ENCODE data around the gene BANK1. TPM values are rescaled to one million over a fixed set of nuclear protein-coding genes. Genes with fewer than 3 reads are reported as not detected.

Gene BANK1
- polyA plus RNA-seq, 1 of the 3 experiments (the other 2 are of a cell fraction), result not detected

DNA sequence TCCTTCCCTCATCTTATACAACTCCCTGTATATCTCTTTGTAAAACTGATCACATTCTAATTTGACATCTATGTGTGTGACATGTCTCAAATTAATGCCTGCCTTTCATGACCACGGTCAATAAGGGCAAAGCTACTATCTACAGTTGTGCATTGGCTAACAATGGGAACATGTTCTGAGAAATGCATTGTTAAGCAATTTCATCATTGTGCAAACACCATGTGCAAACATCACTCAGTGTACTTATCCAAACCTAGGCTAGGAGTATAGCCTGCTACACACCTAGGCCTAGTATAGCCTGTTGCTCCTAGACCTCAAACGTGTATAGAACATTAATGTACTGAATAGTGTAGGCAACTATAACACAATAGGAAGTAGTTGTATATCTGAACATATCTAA lies 95.0 kb downstream of the BANK1 start:
- H3K9me2 ChIP-seq, result no peaks in the 10 kb centered on the region
- no peak overlapping the region for H3K4me2 ChIP-seq
- H3F3A ChIP-seq (replicated peaks; ENCODE audit: insufficient read depth), result no peaks in the 10 kb centered on the region
- H4K20me1 ChIP-seq (ENCODE audit: insufficient read depth), result no peaks in the 10 kb centered on the region
- H3K4me3 ChIP-seq (ENCODE audit: low read depth in 2 of 2, low read length in 1 of 2), result no peak overlapping the region
- no peaks in the 10 kb centered on the region for H3K79me2 ChIP-seq (ENCODE audit: insufficient read depth)
- DNase-seq, result no peak
- POLR2A ChIA-PET, result no interaction called here
- no peaks in the 10 kb centered on the region for H3K27me3 ChIP-seq (ENCODE audit: insufficient read depth)
- TF ChIP-seq TEAD4 (IDR thresholded peaks at IDR 0.05; ENCODE audit: borderline replicate concordance, insufficient read depth) (no peak), JUND (IDR thresholded peaks at IDR 0.05) (no peak), NFIC (IDR thresholded peaks at IDR 0.05; ENCODE audit: borderline replicate concordance) (no peak), SMC3 (IDR thresholded peaks at IDR 0.05; ENCODE audit: low read depth, low read length) (no peak), RAD21 (IDR thresholded peaks at IDR 0.05; ENCODE audit: low read length) (no peak), ELF1 (IDR thresholded peaks at IDR 0.05) (no peak), NRF1 (IDR thresholded peaks at IDR 0.05; ENCODE audit: low read depth, low read length) (no peak), FOXJ3 (CRISPR knock-in tag; IDR thresholded peaks at IDR 0.05) (no peak)
- TF ChIP-seq, protein P1, sequence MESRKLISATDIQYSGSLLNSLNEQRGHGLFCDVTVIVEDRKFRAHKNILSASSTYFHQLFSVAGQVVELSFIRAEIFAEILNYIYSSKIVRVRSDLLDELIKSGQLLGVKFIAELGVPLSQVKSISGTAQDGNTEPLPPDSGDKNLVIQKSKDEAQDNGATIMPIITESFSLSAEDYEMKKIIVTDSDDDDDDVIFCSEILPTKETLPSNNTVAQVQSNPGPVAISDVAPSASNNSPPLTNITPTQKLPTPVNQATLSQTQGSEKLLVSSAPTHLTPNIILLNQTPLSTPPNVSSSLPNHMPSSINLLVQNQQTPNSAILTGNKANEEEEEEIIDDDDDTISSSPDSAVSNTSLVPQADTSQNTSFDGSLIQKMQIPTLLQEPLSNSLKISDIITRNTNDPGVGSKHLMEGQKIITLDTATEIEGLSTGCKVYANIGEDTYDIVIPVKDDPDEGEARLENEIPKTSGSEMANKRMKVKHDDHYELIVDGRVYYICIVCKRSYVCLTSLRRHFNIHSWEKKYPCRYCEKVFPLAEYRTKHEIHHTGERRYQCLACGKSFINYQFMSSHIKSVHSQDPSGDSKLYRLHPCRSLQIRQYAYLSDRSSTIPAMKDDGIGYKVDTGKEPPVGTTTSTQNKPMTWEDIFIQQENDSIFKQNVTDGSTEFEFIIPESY (IDR thresholded peaks at IDR 0.05; ENCODE audit: borderline replicate concordance, low read depth), result no peak
- TF ChIP-seq, protein P2, sequence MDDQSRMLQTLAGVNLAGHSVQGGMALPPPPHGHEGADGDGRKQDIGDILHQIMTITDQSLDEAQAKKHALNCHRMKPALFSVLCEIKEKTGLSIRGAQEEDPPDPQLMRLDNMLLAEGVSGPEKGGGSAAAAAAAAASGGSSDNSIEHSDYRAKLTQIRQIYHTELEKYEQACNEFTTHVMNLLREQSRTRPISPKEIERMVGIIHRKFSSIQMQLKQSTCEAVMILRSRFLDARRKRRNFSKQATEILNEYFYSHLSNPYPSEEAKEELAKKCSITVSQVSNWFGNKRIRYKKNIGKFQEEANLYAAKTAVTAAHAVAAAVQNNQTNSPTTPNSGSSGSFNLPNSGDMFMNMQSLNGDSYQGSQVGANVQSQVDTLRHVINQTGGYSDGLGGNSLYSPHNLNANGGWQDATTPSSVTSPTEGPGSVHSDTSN (IDR thresholded peaks at IDR 0.05), result no peak
- 55% methylated on average over 2 of the region's 2 CpGs for WGBS (ENCODE audit: low lambda C conversion rate)
- no peaks in the 10 kb centered on the region for H3K36me3 ChIP-seq (replicated peaks in 1 of 2; ENCODE audit: control insufficient read depth in 1 of 2, insufficient read depth in 2 of 2, low read length in 1 of 2)
- CTCF ChIA-PET, result no interaction called here
- no peak overlapping the region for H3K27ac ChIP-seq (ENCODE audit: low read depth in 2 of 2, low read length in 1 of 2)
- no peak overlapping the region for H3K9ac ChIP-seq
- H3K4me1 ChIP-seq (ENCODE audit: control insufficient read depth in 1 of 2, insufficient read depth in 2 of 2, low read depth in 1 of 2, low read length in 1 of 2), result no peaks in the 10 kb centered on the region; a peak in 1 of 4 replicates
- no peaks in the 10 kb centered on the region; the same call in 1 of the 2 replicates for H3K9me3 ChIP-seq
- H2AFZ ChIP-seq (ENCODE audit: low read depth), result no peak overlapping the region

DNA sequence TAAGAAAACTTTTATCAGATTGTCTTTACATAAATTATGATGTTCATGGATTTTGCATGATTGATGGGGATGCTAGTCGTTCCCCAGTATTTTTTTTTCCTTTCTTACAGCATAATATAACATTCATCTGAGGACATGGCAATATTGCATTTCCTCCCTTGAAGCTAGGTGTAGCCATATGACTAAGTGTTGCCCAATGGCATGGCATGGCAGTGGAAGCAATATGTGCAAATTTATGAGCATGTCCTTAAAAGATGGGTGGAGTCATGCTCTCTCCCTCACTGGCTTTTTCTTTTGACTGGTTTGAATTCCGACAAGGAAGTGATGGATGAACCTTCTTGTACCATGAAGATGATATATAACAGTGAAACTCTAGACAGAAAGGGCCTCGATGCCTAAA lies 96.3 kb downstream of the BANK1 start:
- no peaks in the 10 kb centered on the region for H4K20me1 ChIP-seq (ENCODE audit: insufficient read depth)
- H3F3A ChIP-seq (replicated peaks; ENCODE audit: insufficient read depth), result no peaks in the 10 kb centered on the region
- no peaks in the 10 kb centered on the region; a peak in 1 of 4 replicates for H3K4me1 ChIP-seq (ENCODE audit: control insufficient read depth in 1 of 2, insufficient read depth in 2 of 2, low read depth in 1 of 2, low read length in 1 of 2)
- H2AFZ ChIP-seq (ENCODE audit: low read depth), result no peak overlapping the region
- H3K79me2 ChIP-seq (ENCODE audit: insufficient read depth), result no peaks in the 10 kb centered on the region
- 91% methylated on average over 3 of the region's 3 CpGs for WGBS (ENCODE audit: low lambda C conversion rate)
- no peaks in the 10 kb centered on the region for H3K36me3 ChIP-seq (replicated peaks in 1 of 2; ENCODE audit: control insufficient read depth in 1 of 2, insufficient read depth in 2 of 2, low read length in 1 of 2)
- no peak overlapping the region for H3K27ac ChIP-seq (ENCODE audit: low read depth in 2 of 2, low read length in 1 of 2)
- ChIA-PET CTCF (no interaction called here), POLR2A (no interaction called here)
- no peak overlapping the region for H3K4me3 ChIP-seq (ENCODE audit: low read depth in 2 of 2, low read length in 1 of 2)
- TF ChIP-seq, protein P3, sequence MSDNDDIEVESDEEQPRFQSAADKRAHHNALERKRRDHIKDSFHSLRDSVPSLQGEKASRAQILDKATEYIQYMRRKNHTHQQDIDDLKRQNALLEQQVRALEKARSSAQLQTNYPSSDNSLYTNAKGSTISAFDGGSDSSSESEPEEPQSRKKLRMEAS (IDR thresholded peaks at IDR 0.05; ENCODE audit: low read depth), result no peak
- TF ChIP-seq MEF2A (IDR thresholded peaks at IDR 0.05; ENCODE audit: borderline replicate concordance, low read depth) (no peak), RXRA (IDR thresholded peaks at IDR 0.05; ENCODE audit: borderline replicate concordance, low read depth) (no peak), SIN3A (IDR thresholded peaks at IDR 0.05; ENCODE audit: borderline replicate concordance, low read depth, low read length) (no peak), ELF1 (IDR thresholded peaks at IDR 0.05) (no peak), NFIC (IDR thresholded peaks at IDR 0.05; ENCODE audit: borderline replicate concordance) (no peak), RFX5 (IDR thresholded peaks at IDR 0.05; ENCODE audit: low read length) (no peak), FOXM1 (IDR thresholded peaks at IDR 0.05; ENCODE audit: low read depth) (no peak), GATA2 (CRISPR knock-in tag; IDR thresholded peaks at IDR 0.05) (no peak), RCOR1 (IDR thresholded peaks at IDR 0.05; ENCODE audit: low read length) (no peak), CHD2 (IDR thresholded peaks at IDR 0.05; ENCODE audit: low read length, partially characterized antibody) (no peak), JUND (IDR thresholded peaks at IDR 0.05) (no peak), NRF1 (IDR thresholded peaks at IDR 0.05; ENCODE audit: low read depth, low read length) (no peak), SMC3 (IDR thresholded peaks at IDR 0.05; ENCODE audit: low read depth, low read length) (no peak), RAD21 (IDR thresholded peaks at IDR 0.05; ENCODE audit: low read length) (no peak)
- TF ChIP-seq, protein P2 (IDR thresholded peaks at IDR 0.05), result no peak
- TF ChIP-seq, protein P4, sequence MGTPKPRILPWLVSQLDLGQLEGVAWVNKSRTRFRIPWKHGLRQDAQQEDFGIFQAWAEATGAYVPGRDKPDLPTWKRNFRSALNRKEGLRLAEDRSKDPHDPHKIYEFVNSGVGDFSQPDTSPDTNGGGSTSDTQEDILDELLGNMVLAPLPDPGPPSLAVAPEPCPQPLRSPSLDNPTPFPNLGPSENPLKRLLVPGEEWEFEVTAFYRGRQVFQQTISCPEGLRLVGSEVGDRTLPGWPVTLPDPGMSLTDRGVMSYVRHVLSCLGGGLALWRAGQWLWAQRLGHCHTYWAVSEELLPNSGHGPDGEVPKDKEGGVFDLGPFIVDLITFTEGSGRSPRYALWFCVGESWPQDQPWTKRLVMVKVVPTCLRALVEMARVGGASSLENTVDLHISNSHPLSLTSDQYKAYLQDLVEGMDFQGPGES (IDR thresholded peaks at IDR 0.05; ENCODE audit: low read depth, low read length), result no peak
- DNase-seq, result no peak
- no peaks in the 10 kb centered on the region for H3K9me2 ChIP-seq
- H3K27me3 ChIP-seq (ENCODE audit: insufficient read depth), result no peaks in the 10 kb centered on the region
- no peak overlapping the region for H3K9ac ChIP-seq
- no peaks in the 10 kb centered on the region; the same call in 1 of the 2 replicates for H3K9me3 ChIP-seq
- H3K4me2 ChIP-seq, result no peak overlapping the region
